Activated CD8-positive, alpha-beta memory T cell treated with anti-CD3 and anti-CD28 coated beads, Interleukin-2, amount 50 U/mL, for 24 hours (primary cell): ENCODE data around the gene NFIA.
A peak's percentile ranks its signal among the peaks of the same experiment; 100 is the strongest.

ENCODE experiments used
- DNase-seq: peaks from one replicate; pipeline ENCODE4 v3.0.0-alpha.2; 2020; ENCODE audit errors: extremely low read depth

The NFIA gene

DNA sequence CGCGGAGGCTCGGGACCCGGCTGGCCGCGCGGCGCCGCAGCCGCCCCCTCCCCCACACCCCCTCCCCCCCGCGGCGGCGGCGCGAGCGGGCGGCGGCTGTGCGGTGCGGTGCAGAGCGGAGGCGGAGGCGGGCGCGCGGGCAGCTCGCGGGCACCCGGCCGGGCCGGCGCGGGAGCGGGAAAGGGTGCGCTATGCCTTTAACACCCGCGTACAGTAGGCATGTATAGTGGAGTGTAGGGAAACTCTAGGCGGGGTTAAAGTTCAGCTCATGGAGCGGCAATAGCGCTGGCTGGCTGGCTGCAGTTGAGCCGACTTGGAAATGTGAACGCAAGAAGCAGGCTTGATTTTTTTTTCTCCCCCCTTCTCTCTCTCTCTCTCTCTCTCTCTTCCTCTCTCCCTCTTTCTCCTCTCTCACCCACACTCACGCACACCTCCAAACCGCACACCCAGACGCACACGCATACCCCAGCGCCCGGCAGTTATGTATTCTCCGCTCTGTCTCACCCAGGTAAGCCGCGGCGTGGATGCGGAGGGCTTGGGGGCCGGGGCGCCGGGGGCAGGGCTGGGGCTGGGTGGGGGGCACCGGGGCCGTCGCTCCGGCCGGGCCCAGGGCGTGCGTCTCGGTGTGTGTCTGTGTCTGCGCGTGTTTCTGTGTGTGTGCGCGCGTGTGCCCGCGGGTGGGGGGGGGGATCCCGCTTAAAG, at the start of gene NFIA:
Gene NFIA (plus strand): TSS at position 251 of the 702 bp plus-strand sequence.
- no peak for DNase-seq

DNA sequence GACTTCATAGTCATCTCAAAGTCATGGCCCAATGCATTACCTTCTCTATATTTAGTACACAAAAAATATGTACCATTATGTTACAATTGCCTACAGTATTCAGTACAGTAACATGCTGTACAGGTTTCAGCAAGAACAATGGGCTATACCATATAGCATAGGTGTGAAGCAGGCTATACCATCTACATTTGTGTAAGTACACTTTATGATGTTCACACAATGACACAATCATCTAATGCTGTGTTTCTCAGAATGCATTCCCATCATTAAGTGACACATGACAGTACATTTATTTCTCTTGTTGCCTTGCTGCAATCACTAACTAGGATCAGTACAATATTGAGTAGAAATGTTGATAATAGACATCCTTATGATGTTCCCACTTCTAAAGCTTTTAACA, 46.5 kb upstream of the NFIA start:
- DNase-seq = no peak

DNA sequence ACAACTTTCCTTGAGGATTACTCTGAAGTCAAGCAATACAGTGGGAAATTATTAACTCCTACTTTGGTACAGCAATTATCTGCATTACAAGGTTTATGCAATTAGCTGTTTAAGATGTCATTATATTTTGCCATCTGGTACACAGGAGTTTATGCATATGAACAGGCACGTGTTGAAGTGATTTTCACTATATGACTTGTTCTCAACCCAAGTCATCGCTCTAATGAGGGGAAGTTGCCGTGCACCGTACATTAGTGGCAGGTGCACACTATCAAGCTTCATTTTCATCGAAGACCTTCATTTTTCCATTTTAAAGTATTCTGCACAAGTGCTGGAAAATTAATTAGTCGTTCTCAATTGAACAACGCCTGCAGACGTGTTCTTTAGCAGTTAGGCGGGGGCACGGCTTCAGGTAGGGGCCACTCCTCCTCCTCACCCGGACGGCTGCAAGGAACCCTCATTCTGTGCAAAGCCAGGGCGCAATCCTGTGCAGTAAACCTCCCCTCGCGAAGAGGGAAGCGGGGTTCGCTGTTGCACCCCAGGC, 39.8 kb upstream of the NFIA start:
- no peak for DNase-seq

DNA sequence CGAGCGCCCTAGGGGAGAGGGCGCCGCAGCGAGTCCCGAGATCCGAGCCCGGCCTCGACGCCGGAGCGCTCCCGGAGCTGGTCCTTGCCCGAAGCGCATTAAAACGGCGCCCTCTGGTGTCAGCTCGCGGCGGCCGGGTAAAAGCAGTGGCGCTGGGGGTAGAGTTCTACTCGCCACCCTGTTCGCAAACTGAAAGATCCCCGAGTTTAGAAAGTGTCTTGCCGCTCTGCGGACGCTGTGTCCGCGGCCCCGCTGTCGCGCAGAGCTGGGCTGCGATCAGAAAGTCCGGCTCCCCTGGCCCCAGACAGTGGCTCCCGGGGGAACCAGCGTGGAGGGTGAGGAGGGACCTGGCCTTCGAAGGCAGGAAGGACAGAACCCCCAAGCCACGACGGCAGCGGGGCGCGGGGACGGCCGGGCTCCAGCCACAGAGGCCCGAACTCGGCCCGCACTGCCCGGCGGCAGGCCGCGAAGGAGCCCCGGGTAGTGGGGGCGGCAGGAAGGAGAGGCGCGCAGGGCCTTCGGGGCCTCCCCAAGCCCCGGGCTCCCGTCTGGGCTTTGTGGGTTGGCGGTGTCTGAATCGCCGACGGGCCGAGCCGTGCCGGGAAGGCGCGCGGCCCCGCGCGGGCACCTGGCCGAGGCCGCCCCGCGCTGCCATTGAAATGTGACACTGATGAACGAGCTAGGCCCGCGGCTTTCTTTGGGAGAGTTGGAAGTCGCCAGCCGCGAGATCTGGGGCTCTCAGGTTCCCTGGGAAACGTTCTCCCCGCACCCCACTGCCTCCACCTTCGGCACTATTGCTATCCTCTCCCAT, 39.1 kb upstream of the NFIA start:
- peak; percentile 56 for DNase-seq

DNA sequence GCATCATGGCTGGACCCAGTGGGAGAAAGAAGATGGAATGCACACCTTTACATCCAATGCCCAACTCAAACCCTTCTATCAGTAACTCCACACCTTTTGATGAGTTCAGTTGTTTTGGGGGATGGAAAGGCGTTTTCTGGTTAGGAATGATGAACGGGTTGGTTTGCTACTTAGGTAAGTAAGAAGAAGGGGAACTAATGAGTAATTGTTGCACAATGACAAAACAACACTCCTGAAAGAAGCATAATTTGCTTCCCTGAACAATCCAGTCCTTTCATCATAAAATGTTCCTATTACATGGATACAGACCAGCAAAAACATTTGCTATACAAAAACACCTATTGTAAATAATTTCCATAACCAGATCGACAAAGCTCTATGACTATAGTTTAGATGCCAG, 35.9 kb upstream of the NFIA start:
- no peak for DNase-seq

DNA sequence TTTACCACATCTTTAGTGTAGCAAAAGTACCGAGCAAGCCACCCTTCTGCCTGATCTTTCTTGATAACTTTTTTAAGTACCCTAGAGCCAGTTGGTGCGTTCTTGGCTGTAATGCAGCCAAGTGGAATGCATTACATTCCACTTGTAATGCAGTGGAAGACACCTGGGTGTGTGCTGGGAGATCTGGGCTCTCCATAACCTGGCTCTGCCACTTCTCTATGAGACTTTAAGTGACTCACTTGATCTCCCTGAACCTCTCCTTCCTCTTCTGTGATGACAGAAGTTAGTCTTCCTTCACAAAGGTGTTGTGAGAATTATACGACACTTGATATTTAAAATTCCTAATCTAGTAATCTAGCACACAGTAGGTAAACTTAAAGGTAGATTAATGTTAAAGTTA, 35.3 kb upstream of the NFIA start:
- DNase-seq = no peak

DNA sequence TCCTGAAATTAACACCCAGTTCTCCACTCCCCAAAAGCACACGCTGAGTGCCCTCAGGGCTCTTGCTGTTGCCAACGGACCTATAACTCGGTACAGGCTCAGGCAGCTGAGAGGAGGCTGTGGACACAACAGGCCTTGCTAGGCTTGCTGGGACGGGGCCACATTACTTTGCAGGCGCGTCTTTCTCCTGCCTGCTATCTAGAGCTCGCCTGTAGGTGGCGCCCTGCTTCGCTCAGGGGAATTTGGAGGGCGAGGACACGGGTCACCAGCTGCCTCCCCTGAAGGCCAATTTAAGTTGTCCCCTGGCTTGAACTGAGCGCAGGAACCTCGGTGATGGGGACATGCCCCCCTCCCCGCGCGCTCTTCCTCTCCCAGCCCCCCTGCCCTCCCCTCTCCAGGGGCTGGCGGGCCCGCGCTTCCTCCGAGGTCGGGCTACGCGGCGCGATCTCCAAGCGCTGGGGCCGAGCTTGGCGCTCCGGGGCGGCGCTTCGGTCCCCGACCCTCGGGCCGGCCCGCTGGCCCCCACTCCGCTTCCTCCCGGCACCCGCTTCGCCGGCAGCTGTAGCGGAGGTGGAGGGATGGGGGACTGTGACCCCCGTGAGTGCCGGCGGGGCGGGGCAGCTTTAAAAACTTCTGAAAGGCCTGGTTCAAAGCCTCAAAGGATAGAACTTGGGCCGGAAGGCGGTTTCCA, 32.4 kb upstream of the NFIA start:
- DNase-seq = peak; percentile 69

DNA sequence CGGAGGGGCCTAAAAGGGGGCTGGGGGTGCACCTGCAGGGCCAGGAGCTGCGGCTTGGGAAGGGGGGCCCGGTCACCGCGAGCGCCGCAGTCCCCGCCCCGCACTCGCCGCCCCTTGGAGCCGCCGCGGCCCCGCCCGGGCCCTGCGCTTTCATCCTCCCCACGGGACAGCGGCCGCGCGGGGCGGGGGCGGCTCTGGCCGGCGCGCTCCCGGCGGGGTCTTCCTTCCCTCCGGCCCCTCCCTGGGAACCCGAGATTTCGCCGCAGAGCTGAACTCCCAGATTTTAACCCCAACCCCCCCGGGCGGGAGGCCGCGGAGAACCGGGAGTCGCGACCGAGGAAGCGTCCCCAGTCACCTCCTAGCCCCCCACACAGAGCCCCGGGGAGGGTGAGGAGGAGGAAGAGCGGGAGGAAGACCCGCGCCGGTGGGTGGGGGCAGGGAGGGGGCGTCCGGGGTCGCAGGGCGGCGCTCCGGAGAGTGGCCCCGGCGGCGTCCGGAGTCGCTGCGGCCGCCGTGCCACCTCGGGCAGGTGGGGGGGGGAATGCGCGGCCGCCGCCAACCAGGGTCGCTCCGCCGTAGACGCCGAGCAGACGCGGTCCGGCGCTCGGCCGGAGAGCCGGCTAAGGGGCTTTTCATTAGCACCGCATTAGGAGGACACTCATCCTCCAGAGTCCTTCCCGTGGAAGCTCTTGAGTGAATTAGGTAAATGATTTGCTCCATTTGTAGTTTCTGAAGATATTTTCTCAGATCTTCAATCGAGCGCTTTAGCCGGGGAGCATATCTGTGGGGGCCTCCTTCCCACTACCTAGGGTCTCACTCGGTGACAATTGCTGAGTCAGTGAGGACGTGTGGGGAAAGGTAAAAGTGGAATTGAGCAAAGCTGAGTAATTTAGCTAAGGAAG, 31.6 kb upstream of the NFIA start:
- DNase-seq = no peak

DNA sequence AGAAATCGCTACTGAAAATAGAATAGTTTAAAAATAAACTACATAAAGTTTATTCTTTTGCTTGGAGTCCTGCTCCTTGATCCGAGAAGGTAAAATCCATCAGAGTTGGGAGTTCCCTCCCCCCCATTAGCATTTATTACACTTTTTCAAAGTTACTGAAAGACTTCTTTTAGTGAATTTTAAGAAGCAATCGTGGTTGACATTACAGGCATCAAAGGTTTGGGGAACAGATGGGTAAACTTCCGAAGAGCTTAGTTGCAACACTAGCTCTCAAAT, 31.0 kb upstream of the NFIA start:
- no peak for DNase-seq

DNA sequence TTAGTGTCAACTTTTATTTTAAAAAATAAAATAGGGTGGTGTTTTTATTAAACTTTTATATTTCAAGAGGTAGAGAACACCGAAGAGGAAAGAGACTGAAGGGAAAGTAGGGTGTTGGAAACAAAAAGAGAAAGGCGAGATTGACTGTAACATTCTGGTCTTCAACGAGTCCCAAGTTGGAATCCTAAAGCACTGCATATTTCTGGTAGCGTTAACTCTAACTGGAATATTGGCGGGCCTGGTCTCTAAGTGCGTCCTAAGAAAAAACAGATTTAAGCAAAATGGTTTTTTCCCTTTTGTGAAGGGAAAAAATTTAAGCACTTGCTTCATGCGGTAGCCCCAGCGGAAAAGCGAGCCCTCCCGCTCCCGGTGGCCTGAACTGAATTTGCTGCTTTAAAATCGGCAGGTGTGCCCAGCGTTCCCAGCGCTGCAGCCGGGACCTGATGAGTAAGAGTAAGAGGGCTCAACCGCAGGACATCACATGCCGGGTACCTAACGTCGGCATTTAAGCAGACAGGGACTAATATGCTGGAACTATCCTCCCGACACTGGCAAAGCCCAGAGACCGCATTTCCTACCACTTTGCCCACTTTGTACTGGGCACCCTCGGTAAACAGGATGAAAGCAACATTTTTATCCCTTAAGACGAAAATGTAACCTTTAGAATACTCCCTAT, 30.5 kb upstream of the NFIA start:
- no peak for DNase-seq

DNA sequence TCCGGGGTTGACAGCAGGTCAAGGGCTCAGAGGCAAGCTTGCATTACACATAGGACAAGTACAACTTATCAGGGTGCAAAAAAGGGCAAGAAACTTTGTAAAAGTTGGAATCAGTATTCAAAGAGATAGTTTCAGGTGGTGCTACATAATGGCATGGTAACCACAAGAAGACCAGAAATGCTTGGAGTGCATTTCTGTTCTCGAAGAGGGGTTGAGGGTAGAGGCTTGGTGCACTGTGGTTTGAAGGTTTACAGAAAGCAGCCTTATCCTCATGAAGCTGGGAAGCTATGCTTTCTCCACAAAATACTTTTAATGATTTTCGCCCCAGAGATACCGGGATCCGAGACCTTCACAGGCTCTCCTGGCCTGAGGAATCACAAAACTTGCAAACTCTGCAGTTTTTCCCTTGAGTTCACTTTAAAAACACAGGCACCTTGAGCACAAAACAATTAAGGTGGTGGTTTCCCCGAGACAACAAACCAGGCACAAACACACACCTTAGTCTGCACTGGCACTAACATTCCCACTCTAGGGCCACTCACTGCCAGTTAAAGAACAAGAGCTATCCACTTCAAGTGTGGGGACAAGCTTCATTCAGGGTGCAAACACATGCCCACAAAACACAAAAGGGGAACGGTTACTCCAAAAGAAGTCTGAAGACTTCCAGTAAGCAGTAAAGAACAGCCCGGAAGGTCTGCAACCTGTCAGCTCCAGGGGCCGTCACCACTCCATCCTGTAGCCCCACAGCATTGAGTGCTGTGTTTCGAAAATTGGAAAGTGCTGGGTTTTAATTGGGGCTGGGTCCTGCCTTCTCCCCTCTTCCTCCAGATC, 29.8 kb upstream of the NFIA start:
- DNase-seq = no peak

DNA sequence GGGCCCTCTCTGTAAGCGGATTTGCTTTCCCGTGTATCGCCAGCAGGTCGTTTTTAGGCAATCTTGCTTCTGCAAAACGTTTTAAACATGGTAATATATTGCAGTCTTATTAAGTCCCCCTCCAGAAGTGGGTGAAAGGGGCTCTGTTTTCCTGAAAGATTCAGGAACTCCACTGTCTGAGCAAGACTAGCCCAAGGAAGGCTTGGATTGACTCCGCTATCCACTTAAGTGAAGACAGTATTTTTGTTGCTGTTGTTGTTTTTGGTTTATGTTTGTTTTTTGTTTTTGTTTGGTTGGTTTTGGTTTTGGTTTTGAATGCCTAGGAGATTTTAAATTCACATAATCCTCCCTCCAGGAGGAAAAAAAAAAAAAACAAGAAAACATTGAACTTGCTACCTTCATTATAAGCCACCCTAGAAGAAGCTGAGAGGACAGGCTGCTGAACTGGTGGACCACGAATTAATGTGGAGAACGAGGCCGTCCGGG, 29.1 kb upstream of the NFIA start:
- DNase-seq = no peak

DNA sequence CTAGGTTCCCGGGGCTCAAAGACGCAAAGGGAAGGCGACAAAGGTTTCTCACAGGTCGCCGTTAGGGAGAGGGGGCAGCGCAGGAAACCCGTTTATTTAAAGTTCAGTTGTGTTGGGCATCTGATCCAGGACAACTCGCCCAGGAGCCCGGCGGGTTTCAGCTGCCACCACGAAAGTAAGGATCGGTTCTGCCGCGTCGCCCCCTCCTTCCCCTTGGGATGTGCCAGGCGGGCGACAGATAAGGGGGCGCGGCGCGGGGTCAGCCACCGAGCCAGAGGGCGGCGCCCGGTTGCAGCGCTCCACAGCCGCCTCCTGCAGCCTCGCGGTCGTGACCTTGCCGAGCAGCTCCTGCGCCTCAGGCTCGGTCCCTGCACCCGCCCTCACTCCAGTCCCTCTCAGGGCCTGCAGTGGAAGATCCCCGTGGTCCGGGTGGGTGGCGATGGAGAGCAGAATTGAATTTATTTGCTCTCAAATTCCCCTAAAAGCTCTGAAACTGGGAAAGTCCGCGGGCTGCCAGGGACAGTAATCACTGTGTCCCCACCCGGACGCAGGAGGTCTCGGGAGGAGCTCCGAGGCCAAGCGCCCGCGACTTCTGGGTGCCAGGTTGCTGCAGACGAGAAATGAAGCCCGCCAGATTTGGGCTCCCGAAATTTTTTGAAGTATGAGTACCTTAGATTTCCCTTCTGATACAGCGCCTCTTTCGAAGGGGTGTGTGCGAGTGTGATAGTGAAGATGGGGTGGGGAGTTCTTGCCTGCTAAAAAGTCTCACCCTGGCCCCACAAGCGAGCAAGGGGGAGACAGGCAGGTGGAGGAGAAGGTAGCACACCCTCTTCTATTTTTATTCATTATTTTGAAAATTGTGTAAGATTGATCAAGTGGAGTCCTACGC, 28.4 kb upstream of the NFIA start:
- no peak for DNase-seq

DNA sequence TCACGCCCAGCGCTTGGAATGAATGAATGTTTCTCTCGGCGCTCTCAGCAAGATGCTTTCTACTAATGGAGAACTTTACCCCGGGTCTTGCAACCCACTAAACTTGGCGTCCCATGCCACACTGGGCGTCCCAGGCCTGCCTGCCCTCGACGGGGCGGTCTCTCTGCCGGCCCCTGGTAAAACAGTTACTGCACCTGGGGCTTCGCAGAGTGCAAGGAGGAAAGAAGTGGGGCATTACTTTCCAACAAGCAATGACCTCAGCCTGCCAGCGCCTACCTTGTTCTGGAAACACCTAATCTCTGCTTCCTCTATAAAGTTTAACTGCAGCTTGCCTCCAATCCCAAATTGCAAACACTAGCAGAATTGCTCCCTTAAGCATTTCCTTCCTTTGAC, 27.8 kb upstream of the NFIA start:
- no peak for DNase-seq

DNA sequence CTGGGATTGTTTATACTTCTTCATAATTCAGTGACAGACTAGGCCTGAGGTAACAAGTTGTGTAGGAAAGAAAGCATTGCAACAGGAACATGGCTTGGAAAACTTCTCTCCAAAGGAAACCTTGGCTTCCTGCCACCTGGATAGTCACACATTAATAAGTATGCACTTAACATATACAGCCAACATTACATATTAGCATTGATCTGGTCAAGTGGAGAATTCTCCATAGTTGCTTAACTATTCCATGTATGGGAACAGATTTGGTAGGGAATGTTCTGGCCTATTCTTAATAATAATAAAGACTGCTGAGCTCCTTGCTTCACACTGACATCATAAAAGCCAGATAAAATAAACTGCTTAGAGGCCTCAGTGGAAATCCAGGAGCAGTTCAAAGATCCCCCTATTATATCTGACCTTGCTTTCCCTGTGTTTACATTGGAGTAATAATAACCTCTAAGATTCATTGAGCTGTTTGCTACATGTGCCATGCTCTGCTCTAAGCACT, 27.2 kb upstream of the NFIA start:
- DNase-seq = no peak

DNA sequence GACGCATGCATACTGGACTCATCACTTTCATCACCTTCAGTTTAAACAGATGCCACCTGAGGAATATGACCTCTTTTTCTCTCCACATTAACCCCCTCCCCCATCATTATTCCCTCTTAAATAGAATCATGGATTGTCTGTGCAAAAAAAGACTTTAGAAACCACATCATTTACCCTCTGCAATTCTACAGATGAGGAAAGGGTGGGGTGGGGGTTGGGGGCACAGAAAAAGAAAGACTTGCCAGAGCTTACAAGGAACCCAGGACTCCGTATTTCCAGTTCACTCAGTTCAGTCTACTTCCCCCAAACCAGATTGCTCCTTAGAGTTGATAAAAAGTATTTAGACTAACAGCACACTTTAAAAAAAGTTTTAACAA, 26.2 kb upstream of the NFIA start:
- DNase-seq = no peak

DNA sequence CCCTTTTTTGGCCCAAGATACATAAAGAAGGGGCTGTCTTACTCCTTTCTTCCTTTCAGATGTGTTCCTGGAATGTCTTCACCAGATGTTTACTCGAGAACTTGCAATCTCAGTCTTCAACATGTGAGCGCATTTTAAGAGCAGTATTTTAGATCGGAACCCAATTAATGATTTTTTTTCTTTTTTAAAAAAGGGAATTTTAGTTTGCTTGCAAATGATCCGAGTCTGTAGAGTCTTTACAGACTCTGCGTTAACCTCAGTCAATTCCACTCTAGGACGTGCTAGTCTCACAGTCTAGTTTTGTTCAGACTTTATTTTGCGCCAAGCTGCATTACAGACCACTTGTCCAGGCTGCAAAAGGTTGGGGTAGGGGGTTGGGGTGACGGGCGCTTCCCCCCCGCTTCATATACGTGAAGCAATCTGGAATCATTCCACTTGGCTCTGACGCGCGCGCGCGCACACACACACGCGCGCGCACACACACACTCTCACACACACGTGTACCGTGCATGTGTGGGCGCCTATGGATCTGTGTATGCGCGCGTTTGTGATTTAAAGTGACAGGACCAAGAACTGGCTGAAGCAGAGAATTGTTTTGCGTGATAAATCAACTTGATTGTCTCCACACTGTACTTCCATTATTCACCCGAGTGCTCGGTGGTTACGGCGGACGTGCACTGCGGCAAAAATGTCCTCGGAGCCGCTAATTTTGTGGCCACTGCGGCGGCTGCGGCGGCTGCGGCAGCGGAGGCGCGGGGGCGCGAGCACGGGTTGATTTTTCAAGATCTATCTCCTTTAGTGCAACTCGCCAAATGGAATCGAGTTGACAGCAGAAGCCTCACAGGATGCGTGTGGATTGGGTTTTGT, 25.6 kb upstream of the NFIA start:
- no peak for DNase-seq
